K562 (cell line): ENCODE measurements around the gene CTDSPL. TPM values are rescaled to one million over a fixed set of nuclear protein-coding genes. Genes with fewer than 3 reads are reported as not detected.

Source experiments
- ATF3 ChIP-seq, 2 experiments: fragments of 450-650 bp in 1 of 2; sonication (generic) in 1 of 2; formaldehyde crosslinking in 1 of 2; IDR thresholded peaks in 1 of 2; conservative IDR thresholded peaks in 1 of 2; 2 replicates each; pipeline versions ENCODE4 v1.6.1 to v1.8.1; 2016 to 2023; ENCODE audit warnings: mild to moderate bottlenecking in 2 of 2, moderate library complexity in 2 of 2, inconsistent platforms in 1 of 2, missing genetic modification reagents in 1 of 2
- ETS2 ChIP-seq: IDR thresholded peaks from 2 replicates; pipeline ENCODE4 v1.6.1; 2016; ENCODE audit warnings: borderline replicate concordance, missing genetic modification characterization, mild to moderate bottlenecking, moderate library complexity, missing compliant biosample characterization; ENCODE audit not compliant: poor library complexity, severe bottlenecking
- ETV5 ChIP-seq: sonication (generic); formaldehyde crosslinking; IDR thresholded peaks from 2 replicates; pipeline ENCODE4 v1.4.0; 2020; ENCODE audit warnings: low read depth, mild to moderate bottlenecking, missing genetic modification reagents
- EZH2 ChIP-seq: IDR thresholded peaks from 2 replicates; pipeline ENCODE4 v1.6.1; 2012; ENCODE audit warnings: low read depth, mild to moderate bottlenecking, inconsistent platforms, low read length, borderline replicate concordance
- FOS ChIP-seq: IDR thresholded peaks from 3 replicates; pipeline ENCODE4 v1.6.1; 2011; ENCODE audit not compliant: insufficient read length; ENCODE audit errors: extremely low read depth
- FOSL1 ChIP-seq: fragments of 200-800 bp; sonication (Bioruptor generic); conservative IDR thresholded peaks from 2 replicates; pipeline ENCODE4 v1.6.1; 2016; ENCODE audit warnings: missing genetic modification characterization, missing compliant biosample characterization
- GATAD2B ChIP-seq: fragments of 450-650 bp; IDR thresholded peaks from 2 replicates; pipeline ENCODE4 v1.6.1; 2017; ENCODE audit warnings: mild to moderate bottlenecking, borderline replicate concordance
- HMG20A ChIP-seq: fragments of 450-650 bp; formaldehyde crosslinking; conservative IDR thresholded peaks from 2 replicates; pipeline ENCODE4 v1.4.0; 2020; ENCODE audit warnings: mild to moderate bottlenecking, mixed read lengths
- HSF4 ChIP-seq: fragments of 250-450 bp; sonication (Bioruptor Pico); IDR thresholded peaks from 2 replicates; pipeline ENCODE4 v2.1.2; 2022; ENCODE audit warnings: mild to moderate bottlenecking, moderate library complexity, borderline replicate concordance
- MBD1 ChIP-seq: fragments of 250-450 bp; sonication (Bioruptor Pico); IDR thresholded peaks from 2 replicates; pipeline ENCODE4 v1.8.0; 2022; ENCODE audit warnings: inconsistent platforms
- MEIS2 ChIP-seq: fragments of 450-650 bp; IDR thresholded peaks from 2 replicates; pipeline ENCODE4 v1.6.1; 2014; ENCODE audit warnings: mild to moderate bottlenecking; ENCODE audit not compliant: partially characterized antibody
- MTA2 ChIP-seq: fragments of 450-650 bp; IDR thresholded peaks from 2 replicates; pipeline ENCODE4 v1.6.1; 2016; ENCODE audit warnings: low read depth
- NELFE ChIP-seq: IDR thresholded peaks from 2 replicates; pipeline ENCODE4 v1.6.1; 2011; ENCODE audit warnings: mild to moderate bottlenecking; ENCODE audit not compliant: insufficient read depth, insufficient read length
- NR2C2 ChIP-seq, 2 experiments: fragments of 200-800 bp in 1 of 2; sonication (Bioruptor generic) in 1 of 2; sonication (generic) in 1 of 2; formaldehyde crosslinking in 1 of 2; IDR thresholded peaks; 2 replicates each; pipeline versions ENCODE4 v1.6.1 to v1.8.0; 2016 to 2022; ENCODE audit warnings: mild to moderate bottlenecking in 1 of 2, missing compliant biosample characterization in 1 of 2, missing genetic modification characterization in 1 of 2, missing genetic modification reagents in 1 of 2
- PTBP1 ChIP-seq: fragments of 200-400 bp; formaldehyde crosslinking; IDR thresholded peaks from 2 replicates; pipeline ENCODE4 v1.6.1; 2017; ENCODE audit warnings: low read depth, low read length
- SMAD1 ChIP-seq: fragments of 150-350 bp; IDR thresholded peaks from 2 replicates; pipeline ENCODE4 v1.6.1; 2014; ENCODE audit warnings: low read length, low read depth; ENCODE audit not compliant: partially characterized antibody
- THRAP3 ChIP-seq: fragments of 450-650 bp; IDR thresholded peaks from 2 replicates; pipeline ENCODE4 v1.6.1; 2016; ENCODE audit warnings: mild to moderate bottlenecking, inconsistent platforms, borderline replicate concordance
- THRB ChIP-seq: fragments of 450-650 bp; formaldehyde crosslinking; conservative IDR thresholded peaks from 2 replicates; pipeline ENCODE4 v1.4.0; 2022; ENCODE audit warnings: mild to moderate bottlenecking, missing genetic modification characterization
- YBX1 ChIP-seq: fragments of 450-650 bp; IDR thresholded peaks from 2 replicates; pipeline ENCODE4 v1.7.1; 2016; ENCODE audit warnings: mild to moderate bottlenecking
- ZNF175 ChIP-seq: fragments of 200-800 bp; sonication (Bioruptor generic); IDR thresholded peaks from 2 replicates; pipeline ENCODE4 v1.6.1; 2016; ENCODE audit warnings: low read depth, mild to moderate bottlenecking, missing genetic modification characterization, missing compliant biosample characterization
- ZNF324 ChIP-seq: fragments of 250-450 bp; sonication (Bioruptor Pico); IDR thresholded peaks from 2 replicates; pipeline ENCODE4 v1.4.0; 2020; ENCODE audit warnings: mild to moderate bottlenecking
- ZNF511 ChIP-seq: sonication (generic); formaldehyde crosslinking; IDR thresholded peaks from 2 replicates; pipeline ENCODE4 v1.8.0; 2022; ENCODE audit warnings: mild to moderate bottlenecking, missing genetic modification reagents
- ZSCAN29 ChIP-seq: fragments of 450-650 bp; IDR thresholded peaks from 2 replicates; pipeline ENCODE4 v1.6.1; 2017
- polyA plus RNA-seq, 8 experiments: library from polyadenylated mRNA; depleted of rRNA in 4 of 8; stranded (reverse) in 5 of 8; unstranded in 3 of 8; fragments of >200 nt; fragmentation: Nextera tagmentation in 2 of 8; fragmentation: Illumina TruSeq in 1 of 8; extraction: Ambion mirVana in 2 of 8; extraction: Trizol in 1 of 8; gene quantifications; 2 replicates each; pipeline versions ENCODE4 v1.2.1 to v1.2.3, GENCODE V29; 2011 to 2014; ENCODE audit warnings: inconsistent platforms in 1 of 8, missing spikeins in 1 of 8
- total RNA-seq, 7 experiments: library from RNA; depleted of rRNA in 6 of 7; stranded (reverse); fragments of >200 nt in 6 of 7; fragmentation: Illumina TruSeq in 2 of 7; extraction: Trizol in 2 of 7; gene quantifications; 2 replicates each; pipeline versions ENCODE4 v1.2.1 to v1.2.3, GENCODE V29; 2011 to 2021; ENCODE audit warnings: low replicate concordance in 1 of 7

The CTDSPL gene
- total and polyA plus RNA-seq, 9 of the 15 experiments (the other 6 are each of a cell fraction or from before 2014, with no cell fraction given), result 5.1 to 19.3 (median 11.3) TPM

- peak; percentile 58; the same call in 1 of the 2 replicates for TF ChIP-seq ZNF511 (CRISPR knock-in tag)
- TF ChIP-seq GATAD2B, result no peak
- TF ChIP-seq EZH2, result peak; percentile 57; the same call in 1 of the 2 replicates
- peak; percentile 94 for TF ChIP-seq MEIS2
- TF ChIP-seq ATF3 (IDR thresholded peaks at IDR 0.05), result no peak
- TF ChIP-seq ATF3 (CRISPR knock-in tag; conservative IDR thresholded peaks at IDR 0.05), result peak; percentile 82
- TF ChIP-seq FOS, result no peak
- TF ChIP-seq THRAP3, result no peak
- TF ChIP-seq THRB (CRISPR knock-in tag), result peak; percentile 76; the same call in 1 of the 2 replicates
- peak; percentile 97 for TF ChIP-seq SMAD1
- no peak for TF ChIP-seq NELFE
- TF ChIP-seq HSF4 (CRISPR knock-in tag), result no peak
- peak; percentile 88; the same call in 1 of the 2 replicates for TF ChIP-seq ETV5 (CRISPR knock-in tag)
- TF ChIP-seq FOSL1, result no peak; the same call in 1 of the 2 replicates
- no peak for TF ChIP-seq ETS2
- TF ChIP-seq HMG20A (CRISPR knock-in tag), result no peak
- TF ChIP-seq NR2C2 (CRISPR knock-in tag; IDR thresholded peaks at IDR 0.05), result no peak
- no peak for TF ChIP-seq NR2C2 (tag; IDR thresholded peaks at IDR 0.05)
- TF ChIP-seq PTBP1, result no peak
- TF ChIP-seq ZSCAN29, result no peak
- TF ChIP-seq ZNF324 (CRISPR knock-in tag), result no peak
- TF ChIP-seq MTA2, result peak; percentile 100
- TF ChIP-seq ZNF175 (CRISPR knock-in tag), result peak; percentile 72; the same call in 1 of the 2 replicates
- TF ChIP-seq YBX1, result no peak
- TF ChIP-seq MBD1 (CRISPR knock-in tag), result no peak
Observed at GRCh38 chr3:37986479-37987314, 125.0 kb downstream of the CTDSPL start (continued).
